SIG-M5 treated with dmso at 0.1 percent for 504 hours (cell line): ENCODE data around the gene ARL14EPL.
A peak's percentile ranks its signal among the peaks of the same experiment; 100 is the strongest.

Experiments used
- DNase-seq: peaks from one replicate; lab custom pipeline; 2025; ENCODE audit not compliant: unreplicated experiment; lab: John Stamatoyannopoulos, UW

The ARL14EPL gene

DNA sequence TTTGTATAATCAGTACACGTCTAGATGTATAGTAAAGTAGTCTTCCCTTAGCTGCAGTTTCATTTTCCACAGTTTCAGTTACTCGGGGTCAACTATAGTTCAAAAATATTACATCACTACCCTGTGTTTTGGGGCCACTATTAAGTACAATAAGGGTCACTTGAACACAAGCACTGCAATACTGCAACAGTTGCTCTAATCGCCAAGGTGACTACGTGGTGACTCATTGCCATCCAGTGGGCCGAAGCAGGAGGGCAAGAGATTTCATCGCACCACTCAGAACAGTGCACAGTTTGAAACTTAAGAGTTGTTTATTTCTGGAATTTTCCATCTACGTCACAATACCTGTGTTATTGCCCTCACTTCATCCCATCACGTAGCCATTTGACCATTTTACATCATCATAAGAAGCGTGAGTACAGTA, at the start of gene ARL14EPL:
TSS of gene ARL14EPL (plus strand) at position 379 of the 424 bp plus-strand sequence. CDS start 18,994 bp downstream, outside the sequence.
- DNase-seq = peak; percentile 96

DNA sequence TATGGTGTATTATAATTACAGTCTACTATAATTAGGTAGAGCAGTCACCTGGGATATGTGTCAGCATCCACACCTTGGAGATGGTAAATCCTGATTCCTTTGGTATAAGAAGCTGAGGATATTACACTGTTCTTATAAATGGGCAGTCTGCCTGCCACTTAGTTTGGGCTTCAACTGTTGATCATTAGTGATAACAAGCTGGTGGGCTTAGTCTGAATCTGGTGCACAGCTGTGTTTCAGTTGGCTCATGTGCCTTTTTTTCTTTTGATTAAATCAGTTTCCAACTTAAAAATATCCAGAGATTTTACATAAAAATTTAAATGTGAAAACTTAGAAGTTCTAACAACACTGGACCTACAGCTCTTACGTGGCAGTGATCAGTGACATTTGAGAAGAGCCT, 48.8 kb upstream of the ARL14EPL start:
- no peak for DNase-seq

- DNase-seq = no peak
Measured at GRCh38 chr5:115985802-115986757, 46.2 kb upstream of the ARL14EPL start.

- DNase-seq = no peak
Measured at GRCh38 chr5:115988002-115988401, 44.3 kb upstream of the ARL14EPL start.

GRCh38 chr5:115992848-115993350, 39.4 kb upstream of the ARL14EPL start:
- no peak for DNase-seq

DNA sequence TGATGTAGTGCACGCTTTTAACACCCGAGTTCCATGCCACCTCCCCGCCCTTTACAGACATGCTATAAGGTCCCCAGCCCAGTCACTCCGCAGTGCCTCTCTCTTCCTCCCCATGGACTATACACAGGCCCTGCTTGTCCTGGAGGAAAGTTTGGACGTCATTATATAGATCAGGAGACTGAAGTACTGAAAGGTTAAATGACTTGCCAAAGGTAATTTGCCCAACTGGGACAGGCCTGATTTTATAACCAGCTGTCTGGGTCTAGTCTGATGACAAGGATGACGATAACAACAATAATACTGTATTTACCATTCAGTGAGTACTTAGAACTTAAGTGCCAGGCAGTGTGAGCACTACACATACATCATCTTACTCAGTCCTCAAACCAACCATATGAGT, 36.9 kb upstream of the ARL14EPL start:
- no peak for DNase-seq

DNA sequence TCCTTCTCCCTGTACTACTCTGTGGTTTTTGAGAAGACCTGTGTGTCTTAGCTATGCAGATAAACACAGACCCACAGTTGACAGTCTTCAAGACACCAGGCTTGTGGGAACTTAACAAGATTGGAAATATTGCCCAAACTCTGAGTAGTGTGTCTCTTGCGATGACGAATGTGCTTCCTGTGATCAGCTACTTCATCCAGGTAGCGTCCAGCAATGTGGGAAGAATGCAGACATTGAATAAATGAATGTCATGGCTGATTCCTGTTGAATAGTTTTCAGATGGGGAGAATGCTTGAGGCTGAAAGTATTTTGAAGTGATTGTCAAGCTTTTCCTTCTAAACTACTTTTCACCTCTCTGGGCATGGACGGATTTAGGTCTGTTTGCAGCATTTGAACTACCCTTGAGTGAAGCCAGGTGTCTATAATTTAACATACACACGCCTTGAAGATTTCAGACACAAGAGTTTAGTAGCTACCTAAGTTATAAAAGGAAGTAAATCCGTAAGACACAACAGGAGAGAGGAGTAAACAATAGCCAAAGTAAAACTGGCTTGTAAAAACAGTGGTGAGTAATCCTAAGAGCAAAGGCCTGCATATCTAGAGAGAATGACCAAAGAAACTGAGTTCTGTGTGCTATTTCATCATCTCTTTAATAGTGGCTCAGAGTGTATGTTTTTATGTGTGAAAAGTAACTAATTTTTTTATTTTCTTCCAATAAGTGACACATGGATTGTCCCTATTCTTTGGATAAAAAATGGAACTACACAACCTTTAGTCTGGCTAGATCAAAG, 30.0 kb upstream of the ARL14EPL start:
- no peak for DNase-seq

DNA sequence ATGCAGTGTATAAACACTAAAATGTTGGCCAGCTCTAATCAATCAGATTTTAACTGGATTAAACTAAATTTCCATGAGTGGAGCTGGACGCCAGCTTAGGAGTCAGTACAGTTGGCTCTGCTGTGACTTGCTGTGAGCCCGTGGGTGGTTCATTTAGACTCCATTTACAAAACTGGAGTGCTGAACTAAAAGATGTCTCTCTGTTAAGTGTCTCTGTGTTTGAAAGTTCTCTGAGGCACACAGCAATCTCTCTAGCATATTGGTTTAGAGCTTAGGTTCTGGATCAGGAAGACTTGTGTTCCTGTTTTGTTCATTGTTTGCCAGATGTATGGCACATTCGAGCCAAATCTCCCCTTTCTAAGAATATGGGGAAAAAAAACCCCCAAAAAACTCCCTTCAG, 28.0 kb upstream of the ARL14EPL start:
- DNase-seq = no peak

GRCh38 chr5:116009806-116010205, 22.5 kb upstream of the ARL14EPL start:
- DNase-seq = no peak

GRCh38 chr5:116011046-116011445, 21.2 kb upstream of the ARL14EPL start:
- no peak for DNase-seq

- DNase-seq = no peak
Measured at GRCh38 chr5:116013207-116013785, 19.0 kb upstream of the ARL14EPL start.

DNA sequence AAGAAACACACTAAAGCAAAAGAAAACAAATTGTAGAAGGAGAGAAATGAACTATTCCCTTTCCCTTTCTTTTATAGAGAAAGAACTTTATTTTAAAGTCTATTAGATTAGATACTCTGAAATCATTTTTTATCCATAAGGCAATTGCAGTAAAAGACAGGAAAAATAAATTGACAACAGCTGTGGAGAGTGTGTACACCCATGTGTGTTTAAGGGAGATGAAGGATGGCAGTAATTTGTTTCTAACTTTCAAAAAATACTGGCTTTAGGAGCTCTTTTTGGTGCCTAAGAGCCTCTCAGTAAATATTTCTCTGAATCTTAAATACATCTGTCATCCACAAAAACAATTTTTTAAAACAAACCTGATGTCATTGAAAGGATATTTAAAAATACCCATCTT, 18.3 kb upstream of the ARL14EPL start:
- DNase-seq = no peak

DNA sequence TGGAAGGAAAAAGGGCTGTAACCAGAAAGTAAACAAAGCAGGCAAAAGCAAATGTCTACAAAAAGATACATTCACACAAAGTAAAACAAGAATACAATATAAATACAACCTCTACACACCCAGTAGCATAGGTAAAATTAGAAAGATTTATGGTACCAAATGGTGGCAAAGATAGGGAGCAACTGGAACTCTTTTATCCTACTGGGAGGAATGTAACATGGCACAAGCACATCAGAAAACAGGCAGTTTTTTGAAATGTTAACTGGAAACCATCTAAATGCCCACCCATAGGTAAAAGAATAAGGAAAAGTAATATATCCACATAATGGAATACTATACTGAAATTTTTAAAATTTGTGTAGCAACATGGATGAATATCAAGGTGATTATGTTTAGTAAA, 8.7 kb upstream of the ARL14EPL start:
- no peak for DNase-seq

DNA sequence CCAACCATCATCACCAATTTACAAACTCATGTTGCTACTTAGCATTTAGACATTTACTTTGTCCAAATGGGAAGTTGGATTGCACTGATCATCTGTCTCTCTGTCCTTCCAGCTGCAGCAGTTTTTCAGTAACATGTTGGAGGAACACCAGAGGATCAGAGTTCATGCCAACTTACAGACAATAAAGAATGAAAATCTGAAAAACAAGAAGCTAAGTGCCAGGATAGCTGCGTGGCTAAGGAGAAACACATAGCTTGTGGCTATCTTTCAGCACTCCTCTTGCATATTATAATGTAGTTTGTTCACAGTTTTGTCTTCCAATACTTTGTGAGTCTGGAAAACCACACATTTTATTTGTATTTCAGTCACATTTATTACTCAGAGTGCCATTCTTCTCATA, 6.4 kb upstream of the ARL14EPL start:
- no peak for DNase-seq

DNA sequence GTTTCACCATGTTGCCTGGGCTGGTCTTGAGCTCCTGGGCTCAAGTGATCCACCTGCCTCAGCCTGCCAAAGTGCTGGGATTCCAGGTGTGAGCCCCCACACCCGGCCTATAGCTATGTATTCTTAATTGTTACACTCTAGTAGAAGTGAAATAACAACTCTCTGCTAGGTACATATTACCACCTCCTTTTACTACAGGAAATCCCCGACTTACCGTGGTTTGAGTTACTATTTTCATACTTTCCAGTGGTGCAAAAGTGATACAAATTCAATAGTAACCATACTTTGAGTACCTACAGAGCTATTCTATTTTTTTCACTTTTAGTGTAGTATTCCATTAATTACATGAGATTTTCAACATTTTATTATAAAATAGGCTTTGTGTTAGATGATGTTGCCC, 719 bp downstream of the ARL14EPL start:
- DNase-seq = no peak

GRCh38 chr5:116035123-116035522, 2.9 kb downstream of the ARL14EPL start:
- no peak for DNase-seq

GRCh38 chr5:116037236-116037822, 5.1 kb downstream of the ARL14EPL start:
- DNase-seq = no peak

- peak; percentile 82 for DNase-seq
Measured at GRCh38 chr5:116038817-116039216, 6.5 kb downstream of the ARL14EPL start.

- no peak for DNase-seq
Measured at GRCh38 chr5:116042375-116042774, 10.1 kb downstream of the ARL14EPL start.

- DNase-seq = no peak
Measured at GRCh38 chr5:116044073-116044472, 11.8 kb downstream of the ARL14EPL start.

- DNase-seq = no peak
Measured at GRCh38 chr5:116045821-116046220, 13.5 kb downstream of the ARL14EPL start.
